ENCODE measurements around the gene ZFAND2A. TPM values are rescaled to one million over a fixed set of nuclear protein-coding genes. Genes with fewer than 3 reads are reported as not detected.

The ZFAND2A gene
- total and polyA plus RNA-seq, 7 donors, result 21.6 to 231 (median 28.2) TPM

GRCh38 chr7:1142051-1142635, 17.9 kb downstream of the ZFAND2A start:
- H3K4me3 ChIP-seq, result no peak overlapping the region
- intact Hi-C loops (cut with DNase I), result no loop called here
- 72 to 82% methylated on average over 14 of the region's 14 CpGs for WGBS, 2 donors
- TF ChIP-seq POLR2A (IDR thresholded peaks at IDR 0.05) (no peak), POLR2AphosphoS5 (IDR thresholded peaks at IDR 0.05) (no peak), EP300 (IDR thresholded peaks at IDR 0.05) (no peak)
- TF ChIP-seq, protein P1, sequence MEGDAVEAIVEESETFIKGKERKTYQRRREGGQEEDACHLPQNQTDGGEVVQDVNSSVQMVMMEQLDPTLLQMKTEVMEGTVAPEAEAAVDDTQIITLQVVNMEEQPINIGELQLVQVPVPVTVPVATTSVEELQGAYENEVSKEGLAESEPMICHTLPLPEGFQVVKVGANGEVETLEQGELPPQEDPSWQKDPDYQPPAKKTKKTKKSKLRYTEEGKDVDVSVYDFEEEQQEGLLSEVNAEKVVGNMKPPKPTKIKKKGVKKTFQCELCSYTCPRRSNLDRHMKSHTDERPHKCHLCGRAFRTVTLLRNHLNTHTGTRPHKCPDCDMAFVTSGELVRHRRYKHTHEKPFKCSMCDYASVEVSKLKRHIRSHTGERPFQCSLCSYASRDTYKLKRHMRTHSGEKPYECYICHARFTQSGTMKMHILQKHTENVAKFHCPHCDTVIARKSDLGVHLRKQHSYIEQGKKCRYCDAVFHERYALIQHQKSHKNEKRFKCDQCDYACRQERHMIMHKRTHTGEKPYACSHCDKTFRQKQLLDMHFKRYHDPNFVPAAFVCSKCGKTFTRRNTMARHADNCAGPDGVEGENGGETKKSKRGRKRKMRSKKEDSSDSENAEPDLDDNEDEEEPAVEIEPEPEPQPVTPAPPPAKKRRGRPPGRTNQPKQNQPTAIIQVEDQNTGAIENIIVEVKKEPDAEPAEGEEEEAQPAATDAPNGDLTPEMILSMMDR (IDR thresholded peaks at IDR 0.05), result no peak
- no peak overlapping the region for H3K27ac ChIP-seq
- DNase-seq, result no peak
- no peaks in the 10 kb centered on the region for H3K27me3 ChIP-seq
- H3K9me3 ChIP-seq, result no peaks in the 10 kb centered on the region
- H3K36me3 ChIP-seq, result no peaks in the 10 kb centered on the region
- peaks cover 0 to 20% (median 13%) of the 10 kb centered on the region in 4 donors for H3K4me1 ChIP-seq

DNA sequence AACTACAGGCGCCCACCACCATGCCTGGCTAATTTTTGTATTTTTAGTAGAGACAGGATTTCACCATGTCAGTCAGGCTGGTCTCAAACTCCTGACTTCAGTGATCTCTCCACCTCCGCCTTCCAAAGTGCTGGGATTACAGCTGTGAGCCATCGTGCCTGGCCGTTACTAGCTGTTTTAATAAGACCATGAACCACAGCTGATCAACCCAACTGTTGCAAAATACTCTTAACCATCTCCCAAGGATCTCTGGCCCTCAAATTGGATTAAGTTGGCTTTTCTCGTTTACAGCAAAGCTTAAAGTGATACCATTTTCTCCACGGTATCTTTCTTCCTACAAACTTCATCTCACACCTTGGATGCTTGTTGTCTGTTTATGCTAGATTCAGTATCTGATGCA, 18.3 kb downstream of the ZFAND2A start:
- no peak for DNase-seq
- WGBS, 2 donors, result 73 to 88% methylated on average over 6 of the region's 6 CpGs
- H3K27me3 ChIP-seq, result no peaks in the 10 kb centered on the region
- intact Hi-C loops (cut with DNase I), result no loop called here
- peaks cover 0 to 25% (median 18%) of the 10 kb centered on the region in 4 donors for H3K4me1 ChIP-seq
- H3K9me3 ChIP-seq, result no peaks in the 10 kb centered on the region
- H3K36me3 ChIP-seq, result no peaks in the 10 kb centered on the region
- TF ChIP-seq POLR2A (IDR thresholded peaks at IDR 0.05) (no peak), POLR2AphosphoS5 (IDR thresholded peaks at IDR 0.05) (no peak)
- no peak overlapping the region for H3K27ac ChIP-seq
- no peak overlapping the region for H3K4me3 ChIP-seq

GRCh38 chr7:1140476-1141104, 19.4 kb downstream of the ZFAND2A start:
- TF ChIP-seq, protein P1 (IDR thresholded peaks at IDR 0.05), result no peak
- TF ChIP-seq EP300 (IDR thresholded peaks at IDR 0.05) (no peak), POLR2A (IDR thresholded peaks at IDR 0.05) (no peak), POLR2AphosphoS5 (IDR thresholded peaks at IDR 0.05) (no peak)
- intact Hi-C loops (cut with DNase I), result no loop called here
- Histone ChIP-seq H3K36me3 (no peaks in the 10 kb centered on the region), H3K27me3 (no peaks in the 10 kb centered on the region), H3K4me3 (no peak overlapping the region), H3K27ac (no peak overlapping the region), H3K9me3 (no peaks in the 10 kb centered on the region), H3K4me1 (peaks cover 0 to 27% (median 19%) of the 10 kb centered on the region in 4 donors)
- WGBS, 2 donors, result 66 to 88% methylated on average over 4 of the region's 4 CpGs
- DNase-seq, result no peak

DNA sequence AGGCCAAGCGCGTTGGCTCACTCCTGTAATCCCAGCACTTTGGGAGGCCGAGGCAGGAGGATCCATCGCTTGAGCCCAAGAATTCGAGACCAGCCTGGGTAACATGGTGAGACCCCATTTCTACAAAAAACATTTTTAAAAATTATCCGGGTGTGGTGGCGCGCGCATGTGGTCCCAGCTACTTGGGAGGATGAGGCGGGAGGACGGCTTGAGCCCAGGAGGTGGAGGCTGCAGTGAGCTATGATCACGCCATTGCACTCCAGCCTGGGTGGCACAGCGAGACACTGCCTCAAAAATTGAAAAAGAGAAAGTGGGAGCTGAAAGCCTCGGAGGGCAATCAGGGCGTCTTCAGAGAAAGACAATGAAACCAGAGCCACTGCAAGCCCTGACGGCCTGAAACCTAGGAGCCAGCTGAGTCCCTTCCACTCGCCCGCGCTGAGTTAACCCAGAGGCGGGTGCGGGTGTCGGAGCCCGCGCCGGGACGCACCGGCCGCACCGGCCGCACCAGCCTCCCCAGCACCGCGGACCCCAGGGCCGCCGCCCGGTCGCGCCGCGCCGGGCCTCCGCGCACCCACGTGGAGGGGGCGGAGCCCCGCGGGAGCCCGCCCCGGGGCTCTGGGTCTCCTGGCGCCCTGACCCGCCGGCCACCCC, 22.4 kb downstream of the ZFAND2A start:
- peaks cover 0 to 19% (median 16%) of the 10 kb centered on the region in 4 donors for H3K4me1 ChIP-seq
- no peaks in the 10 kb centered on the region for H3K9me3 ChIP-seq
- H3K27ac ChIP-seq, result peak overlapping the region; percentile 74 to 90 (median 81)
- peak overlapping the region; percentile 57 to 86 (median 68) for H3K4me3 ChIP-seq
- H3K27me3 ChIP-seq, result no peaks in the 10 kb centered on the region
- DNase-seq, result peak; percentile 68
- WGBS, 2 donors, result 6 to 7% methylated on average over 51 of the region's 51 CpGs
- TF ChIP-seq EP300 (IDR thresholded peaks at IDR 0.05) (no peak), POLR2AphosphoS5 (IDR thresholded peaks at IDR 0.05) (no peak), POLR2A (IDR thresholded peaks at IDR 0.05) (no peak)
- TF ChIP-seq, protein P1 (IDR thresholded peaks at IDR 0.05), result no peak
- H3K36me3 ChIP-seq, result no peaks in the 10 kb centered on the region
- intact Hi-C loops (cut with DNase I), result loop anchor here (5.0 kb wide), 1 partner anchor 50 kb away; the partner anchor contains the start of gene GPER1

Data from sigmoid colon (tissue), 7 donors.